ENCODE data around the gene STC2. TPM values are rescaled to one million over a fixed set of nuclear protein-coding genes. Genes with fewer than 3 reads are reported as not detected.

Gene STC2
- total RNA-seq, 1 experiment from 2014 or later = 224 TPM

DNA sequence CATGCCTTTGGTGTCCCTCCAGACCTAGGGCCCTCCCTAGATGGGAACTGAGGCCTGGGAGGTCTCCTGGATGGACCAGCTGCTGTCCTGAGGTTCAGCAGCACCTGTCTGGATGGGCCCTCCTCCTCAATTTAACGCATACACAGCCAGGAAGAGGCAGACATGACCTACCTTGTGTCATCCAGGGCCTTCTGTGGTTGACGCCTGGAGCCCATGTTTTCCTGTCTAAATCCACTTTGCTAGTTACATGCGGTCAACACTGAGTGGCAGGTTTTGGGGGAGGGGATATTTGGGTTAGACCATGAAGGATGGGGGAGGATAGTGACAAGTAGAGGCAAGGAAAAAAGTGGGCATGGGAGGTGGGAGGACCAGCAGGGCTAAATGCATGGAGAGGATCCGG, 3.1 kb upstream of the STC2 start:
- intact Hi-C loops (cut with micrococcal nuclease; ENCODE audit: unreplicated experiment) = loop anchor here (2.0 to 5.0 kb wide), 2 partner anchors 16 to 349 kb away; partner anchors contain the start of gene ATP6V0E1
- peaks cover 19% of the 10 kb centered on the region for H3K4me1 ChIP-seq
- Mint-ChIP-seq H3K4me1 (ENCODE audit: low read depth, unreplicated experiment) (peaks cover 15% of the 10 kb centered on the region), H3K27ac (ENCODE audit: unreplicated experiment) (peak overlapping the region; percentile 97), H3K9me3 (ENCODE audit: unreplicated experiment) (no peaks in the 10 kb centered on the region), H3K36me3 (ENCODE audit: insufficient read depth, unreplicated experiment) (peaks cover 47% of the 10 kb centered on the region), H3K27me3 (ENCODE audit: insufficient read depth, unreplicated experiment) (no peaks in the 10 kb centered on the region), H3K4me3 (ENCODE audit: unreplicated experiment) (peak overlapping the region; percentile 91)
- H3K4me3 ChIP-seq (ENCODE audit: low read depth, low read length) = no peak overlapping the region
- DNase-seq = no peak
- ChIA-PET POLR2A (interaction anchor here (0.6 to 5.3 kb wide), 4 partner anchors 14 to 347 kb away, joined by 3 to 72 read pairs (median 5); no protein-coding TSS in a partner anchor), CTCF (interaction anchor here (0.5 to 7.1 kb wide), 15 partner anchors 9 to 426 kb away, joined by 3 to 120 read pairs (median 4); partner anchors contain the start of gene ATP6V0E1)
- H3K9me3 ChIP-seq = no peaks in the 10 kb centered on the region
- TF ChIP-seq, protein P1, sequence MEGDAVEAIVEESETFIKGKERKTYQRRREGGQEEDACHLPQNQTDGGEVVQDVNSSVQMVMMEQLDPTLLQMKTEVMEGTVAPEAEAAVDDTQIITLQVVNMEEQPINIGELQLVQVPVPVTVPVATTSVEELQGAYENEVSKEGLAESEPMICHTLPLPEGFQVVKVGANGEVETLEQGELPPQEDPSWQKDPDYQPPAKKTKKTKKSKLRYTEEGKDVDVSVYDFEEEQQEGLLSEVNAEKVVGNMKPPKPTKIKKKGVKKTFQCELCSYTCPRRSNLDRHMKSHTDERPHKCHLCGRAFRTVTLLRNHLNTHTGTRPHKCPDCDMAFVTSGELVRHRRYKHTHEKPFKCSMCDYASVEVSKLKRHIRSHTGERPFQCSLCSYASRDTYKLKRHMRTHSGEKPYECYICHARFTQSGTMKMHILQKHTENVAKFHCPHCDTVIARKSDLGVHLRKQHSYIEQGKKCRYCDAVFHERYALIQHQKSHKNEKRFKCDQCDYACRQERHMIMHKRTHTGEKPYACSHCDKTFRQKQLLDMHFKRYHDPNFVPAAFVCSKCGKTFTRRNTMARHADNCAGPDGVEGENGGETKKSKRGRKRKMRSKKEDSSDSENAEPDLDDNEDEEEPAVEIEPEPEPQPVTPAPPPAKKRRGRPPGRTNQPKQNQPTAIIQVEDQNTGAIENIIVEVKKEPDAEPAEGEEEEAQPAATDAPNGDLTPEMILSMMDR (IDR thresholded peaks at IDR 0.05; ENCODE audit: insufficient read depth in 1 of 2, low read depth in 1 of 2, low read length in 1 of 2, severe bottlenecking in 1 of 2, unreplicated experiment in 1 of 2) = no peak
- H3K36me3 ChIP-seq (ENCODE audit: control insufficient read depth, insufficient read depth, low read length) = no peaks in the 10 kb centered on the region
- no peaks in the 10 kb centered on the region for H3K27me3 ChIP-seq (replicated peaks; ENCODE audit: control insufficient read depth, insufficient read depth, low read length)
- BruUV-seq (replicated peaks) = no TSS peak

- Histone ChIP-seq H3K27me3 (replicated peaks; ENCODE audit: control insufficient read depth, insufficient read depth, low read length) (no peaks in the 10 kb centered on the region), H3K9me3 (no peaks in the 10 kb centered on the region), H3K4me3 (ENCODE audit: low read depth, low read length) (peak overlapping the region; percentile 87), H3K4me1 (peaks cover 19% of the 10 kb centered on the region), H3K36me3 (ENCODE audit: control insufficient read depth, insufficient read depth, low read length) (no peaks in the 10 kb centered on the region)
- no peaks in the 10 kb centered on the region for H3K9me3 Mint-ChIP-seq (ENCODE audit: unreplicated experiment)
- POLR2A ChIA-PET = interaction anchor here (0.6 to 5.3 kb wide), 10 partner anchors 13 to 671 kb away, joined by 3 to 72 read pairs (median 5); partner anchors contain the start of genes BNIP1, BOD1 and DUSP1
- H3K4me3 Mint-ChIP-seq (ENCODE audit: unreplicated experiment) = peak overlapping the region; percentile 91
- peak; percentile 85 to 92 for DNase-seq
- BruUV-seq (replicated peaks) = TSS peak; percentile 58
- peaks cover 54% of the 10 kb centered on the region for H3K36me3 Mint-ChIP-seq (ENCODE audit: insufficient read depth, unreplicated experiment)
- TF ChIP-seq, protein P1 (IDR thresholded peaks at IDR 0.05; ENCODE audit: insufficient read depth in 1 of 2, low read depth in 1 of 2, low read length in 1 of 2, severe bottlenecking in 1 of 2, unreplicated experiment in 1 of 2) = no peak
- peak overlapping the region; percentile 97 for H3K27ac Mint-ChIP-seq (ENCODE audit: unreplicated experiment)
- intact Hi-C loops (cut with micrococcal nuclease; ENCODE audit: unreplicated experiment) = loop anchor here (1.0 to 5.0 kb wide), 3 partner anchors 16 to 348 kb away; partner anchors contain the start of gene ATP6V0E1
- peaks cover 15% of the 10 kb centered on the region for H3K4me1 Mint-ChIP-seq (ENCODE audit: low read depth, unreplicated experiment)
- CTCF ChIA-PET = interaction anchor here (0.7 to 7.1 kb wide), 9 partner anchors 10 to 285 kb away, joined by 3 to 120 read pairs (median 7); no protein-coding TSS in a partner anchor
- no peaks in the 10 kb centered on the region for H3K27me3 Mint-ChIP-seq (ENCODE audit: insufficient read depth, unreplicated experiment)
Observed at GRCh38 chr5:173330338-173331206, 2.4 kb upstream of the STC2 start.

Measured in Caco-2 (cell line).